GM18498 (cell line): ENCODE measurements around the gene C8G.

Experiments
- ATAC-seq: cut with Tn5 transposase; IDR thresholded peaks from one replicate; pipeline ENCODE4 v1.9.1; 2021; ENCODE audit warnings: mild to moderate bottlenecking, moderate library complexity; ENCODE audit not compliant: unreplicated experiment

Gene C8G

DNA sequence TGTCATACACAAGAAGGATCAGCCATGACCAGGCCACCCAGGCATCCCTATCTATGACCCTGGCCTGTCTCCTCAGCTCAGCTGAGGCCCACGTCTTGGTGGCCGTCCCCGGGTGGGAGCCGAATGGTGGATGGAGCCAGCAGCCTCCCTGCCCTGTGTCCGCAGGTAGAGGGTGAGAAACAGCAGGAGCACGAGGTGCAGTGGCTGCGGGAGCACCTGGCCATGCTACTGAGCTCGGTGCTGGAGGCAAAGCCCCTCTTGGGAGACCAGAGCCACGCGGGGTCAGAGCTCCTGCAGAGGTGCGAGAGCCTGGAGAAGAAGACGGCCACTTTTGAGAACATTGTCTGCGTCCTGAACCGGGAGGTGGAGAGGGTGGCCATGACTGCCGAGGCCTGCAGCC, 25.0 kb upstream of the C8G start:
- no peak for ATAC-seq

DNA sequence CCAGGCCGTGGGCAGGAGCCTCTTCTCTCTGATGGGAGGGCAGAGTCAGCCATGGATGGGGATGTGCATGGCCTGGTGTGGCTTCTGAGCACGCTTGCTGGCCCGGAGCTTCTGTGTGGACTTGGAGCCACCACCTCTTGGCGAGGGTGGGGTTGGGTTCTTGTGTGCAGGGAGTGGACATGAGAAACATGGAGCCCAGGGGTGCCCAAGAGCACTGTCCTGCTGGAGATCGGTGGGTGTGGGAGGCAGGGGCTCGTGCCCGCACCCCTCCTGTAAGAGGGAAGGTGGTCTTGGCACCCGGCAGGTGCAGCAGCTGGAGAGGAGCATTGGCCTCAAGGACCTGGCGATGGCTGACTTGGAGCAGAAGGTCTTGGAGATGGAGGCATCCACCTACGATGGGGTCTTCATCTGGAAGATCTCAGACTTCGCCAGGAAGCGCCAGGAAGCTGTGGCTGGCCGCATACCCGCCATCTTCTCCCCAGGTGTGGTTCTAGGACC, 24.3 kb upstream of the C8G start:
- ATAC-seq: no peak

DNA sequence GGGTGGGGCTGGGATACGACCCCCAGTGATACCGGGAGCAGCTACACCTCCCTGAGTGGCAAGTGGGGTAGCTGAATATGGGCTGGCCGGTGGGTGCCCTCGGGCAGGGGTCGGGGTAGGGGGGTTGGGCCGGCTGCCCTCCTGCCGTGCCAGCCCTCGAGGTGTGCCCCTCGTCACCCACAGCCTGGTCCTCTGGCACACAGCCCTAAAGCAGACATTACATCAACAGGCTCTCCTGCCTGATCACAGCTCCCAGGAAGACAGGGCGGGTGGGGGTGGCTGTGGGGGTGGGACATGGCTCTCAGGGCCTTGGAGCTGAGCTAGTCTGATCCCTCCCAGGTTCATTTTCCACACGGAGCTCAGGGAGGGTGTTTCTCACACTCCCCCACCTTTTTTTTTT, 23.7 kb upstream of the C8G start:
- ATAC-seq: no peak

DNA sequence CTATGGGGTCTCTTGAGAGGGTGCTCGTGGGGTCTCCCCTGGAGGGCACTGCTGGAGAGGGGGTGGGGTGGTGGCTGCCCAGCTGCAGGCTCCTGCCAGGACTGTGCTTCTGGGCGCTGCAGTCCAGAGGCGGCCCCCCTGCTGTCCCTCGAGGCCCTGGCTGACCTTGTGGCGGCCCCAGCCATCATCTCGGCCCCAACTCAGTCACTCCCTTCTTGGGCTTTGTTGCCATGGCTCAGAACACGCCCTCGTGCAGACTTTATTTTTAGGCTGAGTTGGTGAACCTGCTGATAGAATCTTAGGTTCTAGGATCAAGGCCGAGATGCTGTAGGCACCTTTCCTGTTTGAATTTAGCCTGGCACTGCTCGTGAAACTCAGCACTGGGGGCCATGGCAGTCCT, 23.3 kb upstream of the C8G start:
- ATAC-seq: no peak

DNA sequence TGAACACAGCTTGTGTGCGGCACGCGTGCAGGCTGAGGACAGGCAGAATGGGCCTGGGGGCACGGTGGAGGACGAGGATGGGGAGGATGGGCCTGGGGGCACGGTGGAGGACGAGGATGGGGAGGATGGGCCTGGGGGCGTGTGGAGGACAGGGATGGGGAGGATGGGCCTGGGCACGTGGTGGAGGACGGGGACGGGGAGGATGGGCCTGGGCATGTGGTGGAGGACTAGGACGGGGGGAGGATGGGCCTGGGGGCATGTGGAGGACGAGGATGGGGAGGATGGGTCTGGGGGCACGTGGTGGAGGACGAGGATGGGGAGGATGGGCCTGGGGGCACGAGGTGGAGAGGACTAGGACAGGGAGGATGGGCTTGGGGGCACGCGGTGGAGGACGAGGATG, 22.5 kb upstream of the C8G start:
- ATAC-seq: no peak

DNA sequence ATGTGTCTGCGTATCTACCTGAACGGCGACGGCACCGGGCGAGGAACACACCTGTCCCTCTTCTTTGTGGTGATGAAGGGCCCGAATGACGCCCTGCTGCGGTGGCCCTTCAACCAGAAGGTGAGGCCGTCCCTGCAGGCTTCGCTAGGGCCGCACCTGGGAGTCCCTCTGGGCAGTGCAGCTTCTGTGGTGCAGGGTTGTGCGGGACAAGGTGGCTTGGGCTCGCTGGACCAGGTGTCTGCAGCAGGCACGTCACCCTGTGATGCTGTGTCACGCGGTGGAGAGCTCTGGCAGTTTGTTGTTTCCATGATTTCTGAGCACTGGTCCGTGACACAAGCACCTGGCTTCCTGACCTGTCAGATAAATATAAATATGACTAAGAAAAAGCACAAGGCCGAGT, 21.2 kb upstream of the C8G start:
- ATAC-seq: no peak

DNA sequence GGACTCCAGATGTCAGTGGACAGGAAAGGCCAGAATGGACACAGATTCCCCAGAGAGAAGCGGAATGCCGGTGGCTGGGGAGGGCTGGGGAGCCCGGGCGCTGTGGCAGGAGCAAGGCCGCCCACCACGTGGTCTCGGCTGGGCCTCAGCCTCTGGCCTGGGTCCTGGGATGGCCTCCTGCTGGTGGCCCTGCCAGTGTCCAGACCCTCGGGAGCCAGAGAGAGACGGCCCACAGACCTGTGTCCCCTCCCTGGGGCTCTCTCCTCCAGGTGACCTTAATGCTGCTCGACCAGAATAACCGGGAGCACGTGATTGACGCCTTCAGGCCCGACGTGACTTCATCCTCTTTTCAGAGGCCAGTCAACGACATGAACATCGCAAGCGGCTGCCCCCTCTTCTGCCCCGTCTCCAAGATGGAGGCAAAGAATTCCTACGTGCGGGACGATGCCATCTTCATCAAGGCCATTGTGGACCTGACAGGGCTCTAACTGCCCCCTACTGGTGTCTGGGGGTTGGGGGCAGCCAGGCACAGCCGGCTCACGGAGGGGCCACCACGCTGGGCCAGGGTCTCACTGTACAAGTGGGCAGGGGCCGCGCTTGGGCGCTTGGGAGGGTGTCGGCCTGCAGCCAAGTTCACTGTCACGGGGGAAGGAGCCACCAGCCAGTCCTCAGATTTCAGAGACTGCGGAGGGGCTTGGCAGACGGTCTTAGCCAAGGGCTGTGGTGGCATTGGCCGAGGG, 19.5 kb upstream of the C8G start:
- ATAC-seq: no peak

DNA sequence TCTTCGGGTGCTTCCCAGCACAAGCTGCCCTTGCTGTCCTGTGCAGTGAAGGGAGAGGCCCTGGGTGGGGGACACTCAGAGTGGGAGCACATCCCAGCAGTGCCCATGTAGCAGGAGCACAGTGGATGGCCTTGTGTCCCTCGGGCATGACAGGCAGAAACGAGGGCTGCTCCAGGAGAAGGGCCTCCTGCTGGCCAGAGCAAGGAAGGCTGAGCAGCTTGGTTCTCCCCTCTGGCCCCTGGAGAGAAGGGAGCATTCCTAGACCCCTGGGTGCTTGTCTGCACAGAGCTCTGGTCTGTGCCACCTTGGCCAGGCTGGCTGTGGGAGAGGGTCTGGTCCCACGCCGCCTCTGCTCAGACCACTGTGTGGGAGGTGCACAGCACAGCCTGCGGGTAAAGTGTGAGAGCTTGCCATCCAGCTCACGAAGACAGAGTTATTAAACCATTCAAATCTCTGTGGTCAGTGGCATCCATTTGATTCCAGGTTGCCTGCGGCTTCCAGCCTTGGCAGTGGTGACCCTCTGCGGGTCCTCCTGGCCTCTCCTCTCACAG, 18.8 kb upstream of the C8G start:
- no peak for ATAC-seq

DNA sequence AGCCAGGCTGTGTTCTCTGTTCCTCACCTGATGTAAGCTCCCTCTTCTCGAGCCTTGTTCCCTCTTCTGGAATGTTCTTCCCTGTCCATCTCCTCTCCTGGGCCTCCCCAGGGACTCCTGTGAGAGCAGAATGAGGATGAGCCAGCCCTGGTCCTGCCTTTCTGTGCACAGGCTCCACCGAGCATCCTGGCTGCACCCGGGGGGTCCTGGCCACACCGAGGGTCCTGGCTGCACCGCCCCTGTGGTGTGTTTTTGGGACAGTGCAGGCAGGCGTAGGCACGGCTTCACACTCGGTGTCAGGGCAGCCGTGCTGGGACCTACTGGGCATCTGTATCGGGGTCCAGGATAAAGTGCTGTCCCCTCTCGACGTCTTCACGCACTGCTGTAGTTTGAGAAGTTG, 18.3 kb upstream of the C8G start:
- ATAC-seq: no peak

DNA sequence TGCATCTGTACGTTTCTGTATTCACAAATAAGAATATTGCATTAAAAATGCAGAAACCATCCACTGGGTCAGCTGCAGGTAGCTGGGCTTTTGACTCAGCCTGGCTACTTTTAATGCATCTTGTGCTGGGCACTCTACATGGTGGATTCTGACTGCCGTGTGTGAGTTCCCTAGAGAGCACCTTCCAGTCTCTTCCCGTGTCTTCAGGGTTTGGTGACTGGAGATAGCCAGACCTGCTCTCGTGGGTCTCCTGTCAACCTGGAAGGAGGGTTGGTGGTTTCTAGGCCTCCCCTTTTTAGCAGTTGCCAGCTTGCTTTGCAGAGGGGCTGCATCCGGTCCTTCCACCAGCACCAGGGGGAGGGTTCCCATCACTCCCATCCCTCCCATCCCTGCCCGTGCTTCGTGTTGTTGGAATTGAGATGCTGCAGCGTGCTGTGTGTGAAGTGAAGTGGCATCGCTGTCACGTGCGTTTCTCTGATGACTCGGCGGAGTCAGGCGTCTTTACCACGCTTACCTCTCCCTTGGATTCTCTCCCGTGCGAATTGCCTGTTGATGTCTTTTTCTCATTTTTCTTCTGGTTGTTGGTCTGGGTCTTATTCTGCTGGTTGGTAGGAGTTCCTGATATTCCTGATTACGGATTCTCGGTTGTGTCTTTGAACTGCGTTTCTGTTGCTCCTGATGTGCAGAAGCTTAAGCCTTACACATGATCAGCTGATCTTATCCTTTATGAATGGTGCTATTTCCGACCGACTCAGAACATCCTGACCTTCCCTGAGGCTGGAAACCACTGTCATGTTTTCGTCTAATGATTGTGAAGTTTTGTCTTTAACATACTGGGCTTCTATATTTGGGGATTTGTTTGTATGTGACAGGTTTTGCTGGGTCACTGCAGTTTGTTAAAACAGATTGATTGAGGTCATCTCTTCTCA, 17.4 kb upstream of the C8G start:
- ATAC-seq: no peak

DNA sequence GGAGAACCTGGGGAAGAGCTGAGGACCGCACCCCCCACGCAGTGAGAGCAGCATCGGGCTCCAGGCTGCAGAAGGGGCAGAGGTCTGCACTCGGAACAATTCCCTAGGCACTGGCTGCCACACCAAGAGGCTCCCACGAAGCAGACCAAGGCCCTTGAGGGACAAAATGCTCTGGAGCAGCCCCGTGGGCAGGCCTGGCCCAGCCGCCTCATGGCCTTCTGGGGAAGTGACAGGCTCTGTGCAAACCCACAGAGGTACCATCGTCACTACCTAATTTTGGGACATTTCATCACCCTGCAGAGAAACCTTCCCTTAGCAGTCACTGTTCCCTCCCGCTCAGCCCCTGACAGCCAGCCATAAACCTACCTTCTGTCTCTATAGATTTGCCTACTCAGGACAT, 16.5 kb upstream of the C8G start:
- ATAC-seq: no peak

DNA sequence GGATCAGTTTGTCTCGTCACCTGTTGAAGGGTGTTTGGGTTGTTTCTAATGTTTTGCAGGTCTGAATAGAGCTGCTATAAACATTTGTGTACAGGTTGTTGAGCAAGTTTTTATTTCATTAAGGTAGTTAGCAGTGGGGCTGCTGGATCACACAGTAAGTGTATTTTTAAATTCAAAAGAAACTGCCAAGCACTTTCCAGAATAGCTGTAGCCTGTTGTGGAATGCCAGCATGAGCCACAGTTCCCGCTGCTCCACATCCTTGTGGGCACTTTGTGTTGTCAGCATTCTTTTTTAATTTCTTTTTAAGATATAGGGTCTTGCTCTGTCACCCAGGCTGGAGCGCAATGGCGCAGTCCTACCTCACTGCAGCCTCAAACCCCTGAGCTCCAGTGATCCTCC, 15.0 kb upstream of the C8G start:
- ATAC-seq: no peak

DNA sequence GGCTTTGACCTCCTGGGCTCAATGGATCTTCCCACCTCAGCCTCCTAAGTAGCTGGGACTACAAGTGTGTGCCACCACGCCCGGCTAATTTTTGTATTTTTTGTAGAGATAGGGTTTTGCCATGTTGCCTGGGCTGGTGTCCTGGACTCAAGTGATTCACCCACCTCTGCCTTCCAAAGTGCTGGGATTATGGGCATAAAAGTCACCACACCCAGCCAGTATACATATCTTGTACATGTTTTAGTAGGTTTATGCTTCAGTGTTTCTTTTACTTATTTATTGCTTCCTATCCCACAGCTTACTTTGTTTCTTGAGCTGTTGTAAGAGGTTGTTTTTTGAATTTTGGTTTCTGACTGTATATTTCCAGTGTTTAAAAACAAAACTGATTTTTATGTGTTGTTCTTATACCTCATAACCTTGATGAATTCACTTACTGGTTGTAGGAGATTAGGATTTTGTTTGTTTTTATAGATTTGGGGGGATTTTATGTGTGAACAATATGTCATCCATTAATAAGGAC, 13.4 kb upstream of the C8G start:
- ATAC-seq: no peak

DNA sequence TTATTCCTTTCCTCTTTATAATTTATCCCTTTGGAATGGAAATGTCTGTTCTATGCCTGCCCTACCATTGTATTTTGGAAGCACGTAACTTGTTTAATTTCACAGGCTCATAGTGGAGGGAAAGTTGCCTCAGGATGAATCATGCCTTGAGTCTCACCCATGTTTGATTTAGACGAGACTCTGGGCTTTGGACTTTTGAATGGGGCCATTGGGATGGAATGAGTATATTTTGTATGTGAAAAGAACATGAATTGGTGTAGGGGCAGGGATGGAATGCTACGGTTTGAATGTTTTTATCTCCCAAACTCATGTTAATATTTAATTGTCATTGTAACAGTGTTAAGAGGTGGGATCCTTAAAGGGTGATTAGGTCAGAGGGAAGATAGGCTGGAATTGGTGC, 10.8 kb upstream of the C8G start:
- no peak for ATAC-seq

DNA sequence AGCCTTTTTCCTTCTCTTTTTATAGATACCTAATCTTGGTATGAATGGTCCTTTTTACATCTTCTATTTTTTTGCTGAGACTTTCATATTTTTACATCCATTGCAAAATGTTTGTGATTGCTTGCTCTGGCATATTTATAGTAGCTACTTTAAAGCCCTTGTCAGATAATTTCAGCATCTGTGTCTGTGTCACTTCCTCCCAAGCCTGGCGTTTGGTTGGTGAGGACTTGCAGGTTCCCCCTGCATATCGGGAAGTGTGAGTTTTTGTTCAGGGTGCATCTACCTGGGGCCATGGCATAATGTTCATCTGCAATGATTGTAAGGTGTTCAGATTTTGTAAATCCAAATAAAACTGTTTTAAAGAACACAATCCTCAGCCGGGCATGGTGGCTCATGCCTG, 9.4 kb upstream of the C8G start:
- ATAC-seq: no peak

DNA sequence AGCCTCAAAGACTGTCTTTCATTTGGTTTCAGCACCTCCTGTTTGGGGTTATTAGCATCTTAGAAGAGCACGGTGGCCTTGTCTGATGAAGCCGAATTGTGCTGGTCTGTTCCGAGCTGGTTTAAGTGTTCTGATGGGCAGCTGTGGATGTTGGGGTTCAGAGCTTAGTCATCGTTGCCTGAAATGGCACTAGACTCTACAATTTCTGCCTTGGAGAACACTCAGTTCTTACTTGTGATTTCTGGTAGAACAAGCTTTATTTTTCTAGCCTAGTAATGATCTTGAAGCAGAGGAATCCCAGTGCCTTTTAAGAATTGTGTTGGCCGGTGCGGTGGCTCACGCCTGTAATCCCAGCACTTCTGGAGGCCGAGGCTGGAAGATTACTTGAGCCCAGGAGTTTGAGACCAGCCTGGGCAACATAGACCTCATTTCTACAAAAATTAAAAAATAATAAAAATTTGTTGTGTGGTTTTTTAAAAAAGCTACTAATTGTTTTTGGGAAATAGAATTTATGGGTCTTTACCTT, 8.3 kb upstream of the C8G start:
- ATAC-seq: no peak

DNA sequence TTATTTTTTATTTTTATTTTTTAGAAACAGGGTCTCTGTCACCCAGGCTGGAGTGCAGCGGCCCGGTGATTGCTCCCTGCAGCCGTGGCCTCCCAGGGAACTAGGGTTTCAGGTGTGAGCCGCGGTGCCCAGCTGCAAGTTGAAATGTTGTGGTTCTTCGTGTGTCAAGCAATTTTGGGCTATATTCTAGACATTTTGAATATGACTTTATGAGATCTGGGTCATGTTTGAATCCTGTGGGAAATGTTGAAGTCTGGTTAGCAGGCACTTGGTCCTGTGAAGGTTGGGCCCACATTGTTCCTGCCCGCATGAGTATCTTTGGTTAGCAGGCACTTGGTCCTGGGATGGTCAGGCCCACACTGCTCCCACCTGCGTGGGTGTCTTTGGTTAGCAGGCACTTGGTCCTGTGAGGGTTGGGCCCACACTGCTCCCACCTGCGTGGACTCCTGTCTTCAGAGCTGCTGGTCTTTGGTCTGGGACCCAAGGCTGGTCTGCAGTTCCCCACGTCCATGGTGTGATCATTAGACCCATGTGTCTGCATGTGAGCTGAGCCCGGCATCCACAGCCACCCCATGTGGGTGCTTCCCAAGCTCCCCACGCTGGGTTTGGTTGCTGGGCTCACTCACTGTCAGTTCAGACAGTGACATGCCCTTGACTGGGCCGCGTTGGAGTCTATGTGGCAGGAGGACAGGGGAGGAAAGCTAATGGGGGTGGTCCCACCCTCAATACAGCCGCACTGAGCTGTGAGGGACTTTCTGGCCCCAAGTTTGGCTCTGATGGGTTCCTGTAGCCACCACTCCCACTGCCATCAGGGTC, 7.6 kb upstream of the C8G start:
- ATAC-seq: no peak

DNA sequence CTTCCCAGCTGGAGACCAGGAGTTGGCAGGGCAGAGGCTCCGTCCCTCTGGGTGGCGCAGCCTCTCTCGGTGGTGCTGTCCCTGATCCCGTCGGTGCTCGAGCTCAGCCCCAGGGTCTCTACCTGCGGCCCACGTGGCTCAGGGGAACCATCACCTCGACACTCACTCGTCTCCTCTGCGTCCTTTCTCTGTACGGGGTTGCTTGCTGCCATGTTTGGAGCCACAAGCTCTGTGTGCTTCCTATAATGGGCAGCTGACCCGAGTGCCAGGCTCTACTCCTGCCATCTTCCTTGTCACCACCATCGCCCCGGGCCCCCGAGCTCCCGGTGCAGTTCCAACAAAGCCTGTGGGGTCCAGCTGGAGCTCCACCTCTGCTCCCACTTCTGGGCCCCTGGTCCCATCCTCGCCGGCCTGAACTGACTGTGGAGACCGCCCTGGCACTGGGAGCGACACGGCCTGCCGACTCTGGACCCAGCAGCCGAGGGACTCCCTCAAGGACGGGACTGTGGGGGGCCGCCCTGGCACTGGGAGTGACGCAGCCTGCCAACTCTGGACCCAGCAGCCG, 5.5 kb upstream of the C8G start:
- no peak for ATAC-seq

DNA sequence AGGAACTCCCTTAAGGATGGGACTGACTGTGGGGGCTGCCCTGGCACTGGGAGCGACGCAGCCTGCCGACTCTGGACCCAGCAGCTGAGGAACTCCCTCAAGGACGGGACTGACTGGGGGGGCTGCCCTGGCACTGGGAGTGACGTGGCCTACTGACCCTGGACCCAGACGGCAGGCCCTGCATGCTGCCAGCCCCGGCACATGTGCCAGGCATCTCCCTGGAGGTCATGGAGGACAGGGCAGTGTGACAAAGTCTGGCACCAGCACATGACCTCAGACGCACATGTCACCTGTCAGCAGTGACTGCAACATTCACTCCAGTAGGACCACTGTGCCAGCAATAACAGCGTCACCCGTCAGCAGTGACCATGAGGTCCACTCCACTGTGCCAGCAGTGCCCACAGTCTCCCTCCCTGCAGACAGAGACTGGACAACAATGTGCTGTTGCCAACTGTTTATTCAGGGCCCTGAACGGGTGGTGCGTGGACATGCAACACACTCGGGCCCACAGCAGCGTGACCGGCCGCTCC, 5.0 kb upstream of the C8G start:
- no peak for ATAC-seq
